ENCODE measurements around the gene OSCP1.

DNA sequence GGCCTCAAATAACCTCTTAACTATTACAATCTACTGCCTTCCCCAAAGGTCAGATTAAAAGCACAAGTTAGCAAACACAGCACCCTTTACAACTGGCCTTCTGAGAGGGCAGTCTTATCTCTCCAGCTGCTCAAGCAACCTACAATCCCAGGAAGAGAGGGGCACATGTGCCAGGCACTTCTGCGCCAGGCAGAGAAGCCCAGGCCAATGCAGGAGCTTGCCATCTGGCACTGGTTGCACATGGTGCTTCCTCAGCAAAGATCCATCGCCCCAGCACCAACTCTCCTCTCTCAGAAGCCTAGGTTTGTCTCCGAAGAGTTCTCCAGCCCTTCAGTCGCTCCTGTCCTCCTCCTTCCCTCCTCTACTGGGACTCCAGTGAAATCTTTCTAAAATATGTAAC is 67.0 kb downstream of the OSCP1 start:
- TF ChIP-seq, protein P1, sequence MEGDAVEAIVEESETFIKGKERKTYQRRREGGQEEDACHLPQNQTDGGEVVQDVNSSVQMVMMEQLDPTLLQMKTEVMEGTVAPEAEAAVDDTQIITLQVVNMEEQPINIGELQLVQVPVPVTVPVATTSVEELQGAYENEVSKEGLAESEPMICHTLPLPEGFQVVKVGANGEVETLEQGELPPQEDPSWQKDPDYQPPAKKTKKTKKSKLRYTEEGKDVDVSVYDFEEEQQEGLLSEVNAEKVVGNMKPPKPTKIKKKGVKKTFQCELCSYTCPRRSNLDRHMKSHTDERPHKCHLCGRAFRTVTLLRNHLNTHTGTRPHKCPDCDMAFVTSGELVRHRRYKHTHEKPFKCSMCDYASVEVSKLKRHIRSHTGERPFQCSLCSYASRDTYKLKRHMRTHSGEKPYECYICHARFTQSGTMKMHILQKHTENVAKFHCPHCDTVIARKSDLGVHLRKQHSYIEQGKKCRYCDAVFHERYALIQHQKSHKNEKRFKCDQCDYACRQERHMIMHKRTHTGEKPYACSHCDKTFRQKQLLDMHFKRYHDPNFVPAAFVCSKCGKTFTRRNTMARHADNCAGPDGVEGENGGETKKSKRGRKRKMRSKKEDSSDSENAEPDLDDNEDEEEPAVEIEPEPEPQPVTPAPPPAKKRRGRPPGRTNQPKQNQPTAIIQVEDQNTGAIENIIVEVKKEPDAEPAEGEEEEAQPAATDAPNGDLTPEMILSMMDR (IDR thresholded peaks at IDR 0.05), result no peak
- no peak for TF ChIP-seq POLR2A (IDR thresholded peaks at IDR 0.05)
